Measurements from ENCODE around the gene CSF2RB. TPM values are rescaled to one million over a fixed set of nuclear protein-coding genes. Genes with fewer than 3 reads are reported as not detected.

Gene CSF2RB
- total and polyA plus RNA-seq, 12 donors: 0.81 to 20.8 (median 1.7) TPM

- Histone ChIP-seq H3K27me3 (peaks cover 0 to 26% (median 7%) of the 10 kb centered on the region in 7 donors), H3K36me3 (peaks cover 0 to 15% (median 0%) of the 10 kb centered on the region in 9 donors), H3K9me3 (peaks cover 0 to 35% (median 15%) of the 10 kb centered on the region in 11 donors), H3K4me3 (no peak overlapping the region), H3K4me1 (peaks cover 0 to 20% (median 0%) of the 10 kb centered on the region in 9 donors), H3K27ac (peak overlapping the region in 1 of 10 donors; percentile 7)
- WGBS, 2 donors: 89 to 91% methylated on average over 1 of the region's 1 CpG
- intact Hi-C loops (cut with DNase I): no loop called here
- ATAC-seq: no peak
- DNase-seq: no peak
- TF ChIP-seq CTCF (IDR thresholded peaks at IDR 0.05): no peak
Measured at GRCh38 chr22:36881504-36882245, 31.8 kb upstream of the CSF2RB start.

GRCh38 chr22:36884349-36885158 lies 28.9 kb upstream of the CSF2RB start:
- no peak for ATAC-seq
- H3K27ac ChIP-seq: peak overlapping the region in 1 of 10 donors; percentile 42
- peaks cover 0 to 20% (median 0%) of the 10 kb centered on the region in 9 donors for H3K4me1 ChIP-seq
- H3K9me3 ChIP-seq: peaks cover 0 to 35% (median 15%) of the 10 kb centered on the region in 11 donors
- intact Hi-C loops (cut with DNase I): no loop called here
- DNase-seq: no peak
- no peaks in the 10 kb centered on the region for H3K36me3 ChIP-seq
- 55 to 61% methylated on average over 5 of the region's 5 CpGs for WGBS, 2 donors
- no peak for TF ChIP-seq CTCF (IDR thresholded peaks at IDR 0.05)
- peaks cover 0 to 17% (median 0%) of the 10 kb centered on the region in 7 donors for H3K27me3 ChIP-seq
- H3K4me3 ChIP-seq: no peak overlapping the region

- Histone ChIP-seq H3K27ac (peak overlapping the region in 1 of 10 donors; percentile 41), H3K27me3 (peaks cover 0 to 17% (median 0%) of the 10 kb centered on the region in 7 donors), H3K36me3 (no peaks in the 10 kb centered on the region), H3K9me3 (peaks cover 0 to 34% (median 15%) of the 10 kb centered on the region in 11 donors), H3K4me1 (peaks cover 0 to 20% (median 0%) of the 10 kb centered on the region in 9 donors), H3K4me3 (no peak overlapping the region)
- DNase-seq (no peak), ATAC-seq (peak in 1 of 8 donors; percentile 22)
- TF ChIP-seq CTCF (IDR thresholded peaks at IDR 0.05): no peak
- intact Hi-C loops (cut with DNase I): no loop called here
- WGBS, 2 donors: 73 to 78% methylated on average over 7 of the region's 7 CpGs
Measured at GRCh38 chr22:36885474-36885873, 28.0 kb upstream of the CSF2RB start.

GRCh38 chr22:36886016-36886415 lies 27.4 kb upstream of the CSF2RB start:
- no peak overlapping the region for H3K4me3 ChIP-seq
- peaks cover 0 to 29% (median 13%) of the 10 kb centered on the region in 11 donors for H3K9me3 ChIP-seq
- intact Hi-C loops (cut with DNase I): no loop called here
- H3K27ac ChIP-seq: no peak overlapping the region
- H3K36me3 ChIP-seq: no peaks in the 10 kb centered on the region
- 88 to 93% methylated on average over 4 of the region's 4 CpGs for WGBS, 2 donors
- DNase-seq (no peak), ATAC-seq (no peak)
- peaks cover 0 to 17% (median 0%) of the 10 kb centered on the region in 7 donors for H3K27me3 ChIP-seq
- no peak for TF ChIP-seq CTCF (IDR thresholded peaks at IDR 0.05)
- H3K4me1 ChIP-seq: peaks cover 0 to 20% (median 0%) of the 10 kb centered on the region in 9 donors
